NT2/D1 (cell line): ENCODE measurements around the gene GAB3.

Experiments used
- SUZ12 ChIP-seq: IDR thresholded peaks from 2 replicates; pipeline ENCODE4 v1.6.1; 2011; ENCODE audit not compliant: insufficient read length, insufficient read depth; ENCODE audit errors: extremely low read depth
- YY1 ChIP-seq: IDR thresholded peaks from 2 replicates; pipeline ENCODE4 v1.6.1; 2011; ENCODE audit not compliant: insufficient read length, insufficient read depth
- ZNF274 ChIP-seq: IDR thresholded peaks from 2 replicates; pipeline ENCODE4 v1.6.1; 2011; ENCODE audit warnings: mild to moderate bottlenecking, low read depth, low read length

DNA sequence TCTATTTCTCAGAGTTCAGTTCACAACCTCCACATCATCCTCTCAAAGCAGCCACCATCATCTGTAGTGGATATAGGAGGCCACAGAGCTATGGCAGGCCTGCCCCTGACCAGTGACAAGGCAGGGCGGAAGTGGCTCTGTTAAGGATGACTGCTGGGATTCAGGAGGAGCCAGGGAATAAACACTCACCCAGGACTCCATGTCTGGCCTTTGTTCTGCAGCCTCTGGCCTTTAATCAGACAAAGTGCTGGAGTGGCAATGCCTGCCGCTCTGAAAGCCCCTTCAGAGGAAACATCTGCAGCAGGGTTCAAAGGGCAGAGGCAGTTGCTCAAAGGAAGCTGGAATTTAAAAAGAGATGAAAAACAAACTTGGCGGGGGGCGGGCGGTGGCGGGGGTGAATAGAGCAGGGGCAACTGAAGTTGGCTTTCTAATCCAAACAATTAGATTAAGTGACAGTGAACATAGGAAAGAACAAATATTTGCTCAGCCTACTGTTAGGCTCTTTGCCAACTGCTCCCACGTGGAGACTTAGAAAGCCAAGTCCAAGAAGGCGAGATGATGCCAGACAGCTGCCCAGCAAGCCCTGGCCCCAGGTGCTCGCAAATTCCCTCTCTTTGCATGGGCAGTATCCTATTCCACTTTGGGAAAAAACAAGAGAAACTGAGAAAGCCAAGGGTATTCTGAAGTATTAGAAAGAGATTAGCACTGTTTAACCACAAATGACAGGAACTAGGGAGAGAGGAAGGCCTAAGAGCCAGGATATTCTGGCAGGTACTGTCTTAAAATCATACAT is 48.9 kb upstream of the GAB3 start:
- TF ChIP-seq YY1 (no peak), ZNF274 (no peak), SUZ12 (no peak)
